ENCODE data around the gene RGL3.

DNA sequence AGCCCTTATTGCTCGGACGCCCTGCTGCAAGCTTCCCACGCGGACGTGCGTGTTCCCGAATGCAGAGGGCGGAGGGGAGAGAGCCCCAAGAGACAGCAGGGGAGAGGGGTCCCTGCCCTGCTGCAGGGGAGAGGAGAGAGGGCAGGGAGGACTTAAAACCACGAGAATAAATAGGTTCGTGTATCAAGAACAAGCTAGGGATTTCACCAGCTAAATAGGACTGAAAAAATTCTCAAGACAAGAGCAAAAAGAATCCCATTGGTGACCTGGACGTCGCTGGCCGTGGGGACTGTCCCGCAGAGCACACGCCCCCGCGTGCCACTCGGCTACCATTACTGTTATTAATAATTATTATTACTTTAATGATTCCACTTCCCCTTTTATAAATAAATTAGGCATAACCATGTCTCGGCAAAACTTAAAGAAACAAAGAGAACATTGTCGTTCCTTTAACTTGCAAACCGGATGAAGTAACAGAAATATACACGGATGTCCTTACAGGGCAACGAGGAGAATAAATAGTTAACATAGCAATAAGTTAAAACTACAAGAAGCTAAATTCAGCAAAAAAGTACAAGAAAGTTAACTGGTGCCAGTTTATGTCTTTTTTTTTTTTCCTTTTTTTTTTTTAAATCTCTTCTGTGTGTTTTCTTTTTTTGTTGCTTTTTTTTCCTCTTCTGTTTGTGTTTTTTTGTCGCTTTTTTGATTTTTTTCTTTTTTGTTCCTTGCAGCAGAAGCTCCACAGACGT is 32.9 kb upstream of the RGL3 start:
- TF ChIP-seq POLR2AphosphoS5 (IDR thresholded peaks at IDR 0.05; ENCODE audit: low read depth) = no peak
- TF ChIP-seq, protein P1, sequence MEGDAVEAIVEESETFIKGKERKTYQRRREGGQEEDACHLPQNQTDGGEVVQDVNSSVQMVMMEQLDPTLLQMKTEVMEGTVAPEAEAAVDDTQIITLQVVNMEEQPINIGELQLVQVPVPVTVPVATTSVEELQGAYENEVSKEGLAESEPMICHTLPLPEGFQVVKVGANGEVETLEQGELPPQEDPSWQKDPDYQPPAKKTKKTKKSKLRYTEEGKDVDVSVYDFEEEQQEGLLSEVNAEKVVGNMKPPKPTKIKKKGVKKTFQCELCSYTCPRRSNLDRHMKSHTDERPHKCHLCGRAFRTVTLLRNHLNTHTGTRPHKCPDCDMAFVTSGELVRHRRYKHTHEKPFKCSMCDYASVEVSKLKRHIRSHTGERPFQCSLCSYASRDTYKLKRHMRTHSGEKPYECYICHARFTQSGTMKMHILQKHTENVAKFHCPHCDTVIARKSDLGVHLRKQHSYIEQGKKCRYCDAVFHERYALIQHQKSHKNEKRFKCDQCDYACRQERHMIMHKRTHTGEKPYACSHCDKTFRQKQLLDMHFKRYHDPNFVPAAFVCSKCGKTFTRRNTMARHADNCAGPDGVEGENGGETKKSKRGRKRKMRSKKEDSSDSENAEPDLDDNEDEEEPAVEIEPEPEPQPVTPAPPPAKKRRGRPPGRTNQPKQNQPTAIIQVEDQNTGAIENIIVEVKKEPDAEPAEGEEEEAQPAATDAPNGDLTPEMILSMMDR (IDR thresholded peaks at IDR 0.05; ENCODE audit: insufficient read depth, low read length) = no peak
- TF ChIP-seq, protein P2, sequence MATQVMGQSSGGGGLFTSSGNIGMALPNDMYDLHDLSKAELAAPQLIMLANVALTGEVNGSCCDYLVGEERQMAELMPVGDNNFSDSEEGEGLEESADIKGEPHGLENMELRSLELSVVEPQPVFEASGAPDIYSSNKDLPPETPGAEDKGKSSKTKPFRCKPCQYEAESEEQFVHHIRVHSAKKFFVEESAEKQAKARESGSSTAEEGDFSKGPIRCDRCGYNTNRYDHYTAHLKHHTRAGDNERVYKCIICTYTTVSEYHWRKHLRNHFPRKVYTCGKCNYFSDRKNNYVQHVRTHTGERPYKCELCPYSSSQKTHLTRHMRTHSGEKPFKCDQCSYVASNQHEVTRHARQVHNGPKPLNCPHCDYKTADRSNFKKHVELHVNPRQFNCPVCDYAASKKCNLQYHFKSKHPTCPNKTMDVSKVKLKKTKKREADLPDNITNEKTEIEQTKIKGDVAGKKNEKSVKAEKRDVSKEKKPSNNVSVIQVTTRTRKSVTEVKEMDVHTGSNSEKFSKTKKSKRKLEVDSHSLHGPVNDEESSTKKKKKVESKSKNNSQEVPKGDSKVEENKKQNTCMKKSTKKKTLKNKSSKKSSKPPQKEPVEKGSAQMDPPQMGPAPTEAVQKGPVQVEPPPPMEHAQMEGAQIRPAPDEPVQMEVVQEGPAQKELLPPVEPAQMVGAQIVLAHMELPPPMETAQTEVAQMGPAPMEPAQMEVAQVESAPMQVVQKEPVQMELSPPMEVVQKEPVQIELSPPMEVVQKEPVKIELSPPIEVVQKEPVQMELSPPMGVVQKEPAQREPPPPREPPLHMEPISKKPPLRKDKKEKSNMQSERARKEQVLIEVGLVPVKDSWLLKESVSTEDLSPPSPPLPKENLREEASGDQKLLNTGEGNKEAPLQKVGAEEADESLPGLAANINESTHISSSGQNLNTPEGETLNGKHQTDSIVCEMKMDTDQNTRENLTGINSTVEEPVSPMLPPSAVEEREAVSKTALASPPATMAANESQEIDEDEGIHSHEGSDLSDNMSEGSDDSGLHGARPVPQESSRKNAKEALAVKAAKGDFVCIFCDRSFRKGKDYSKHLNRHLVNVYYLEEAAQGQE (IDR thresholded peaks at IDR 0.05; ENCODE audit: insufficient replicate concordance, low read depth) = no peak
